Glomerular visceral epithelial cell (primary cell): ENCODE results near the gene CCDC74B.
"Not testable (repeated sequence)": the region's sequence is repeated elsewhere in the genome, so short reads cannot be mapped to it uniquely, and the experiment has no call there.

Experiments used
- DNase-seq: peaks from one replicate; pipeline ENCODE4 v3.0.0-alpha.2; 2016; ENCODE audit errors: extremely low spot score

The CCDC74B gene

DNA sequence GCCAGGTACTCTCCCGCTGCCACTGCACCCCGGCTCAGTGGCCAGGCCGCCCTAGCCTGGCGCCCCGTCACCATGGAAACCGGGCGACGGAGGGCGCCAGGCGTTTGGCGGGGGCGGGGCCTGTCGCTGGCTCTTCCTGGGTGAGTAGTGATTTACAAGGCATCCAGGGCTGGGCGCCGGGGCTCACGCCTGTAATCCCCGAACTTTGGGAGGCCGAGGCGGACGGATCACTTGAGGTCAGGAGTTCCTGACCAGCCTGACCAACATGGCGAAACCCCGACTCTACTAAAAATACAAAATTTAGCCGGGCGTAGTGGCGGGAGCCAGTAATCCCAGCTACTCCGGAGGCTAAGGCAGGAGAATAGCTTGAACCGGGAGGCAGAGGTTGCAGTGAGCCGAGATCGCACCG is at the start of gene CCDC74B:
Gene CCDC74B, minus strand, starts transcription at position 107 of the 409 bp plus-strand sequence. CDS start 116 bp downstream, outside the sequence.
- peak; percentile 70 for DNase-seq

DNA sequence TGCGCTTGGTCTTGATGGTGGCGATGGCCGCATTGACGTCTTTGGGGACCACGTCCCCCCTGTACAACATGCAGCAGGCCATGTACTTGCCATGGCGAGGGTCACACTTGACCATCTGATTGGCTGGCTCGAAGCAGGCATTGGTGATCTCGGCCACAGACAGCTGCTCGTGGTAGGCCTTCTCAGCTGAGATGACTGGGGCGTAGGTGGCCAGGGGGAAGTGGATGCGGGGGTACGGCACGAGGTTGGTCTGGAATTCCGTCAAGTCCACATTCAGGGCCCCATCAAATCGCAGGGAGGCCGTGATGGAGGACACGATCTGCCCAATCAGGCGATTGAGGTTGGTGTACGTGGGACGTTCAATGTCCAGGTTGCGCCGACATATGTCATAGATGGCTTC is 48.9 kb upstream of the CCDC74B start:
- DNase-seq: not testable (repeated sequence)

- peak; percentile 53 for DNase-seq
Measured at GRCh38 chr2:130192451-130192850, 47.5 kb upstream of the CCDC74B start.

DNA sequence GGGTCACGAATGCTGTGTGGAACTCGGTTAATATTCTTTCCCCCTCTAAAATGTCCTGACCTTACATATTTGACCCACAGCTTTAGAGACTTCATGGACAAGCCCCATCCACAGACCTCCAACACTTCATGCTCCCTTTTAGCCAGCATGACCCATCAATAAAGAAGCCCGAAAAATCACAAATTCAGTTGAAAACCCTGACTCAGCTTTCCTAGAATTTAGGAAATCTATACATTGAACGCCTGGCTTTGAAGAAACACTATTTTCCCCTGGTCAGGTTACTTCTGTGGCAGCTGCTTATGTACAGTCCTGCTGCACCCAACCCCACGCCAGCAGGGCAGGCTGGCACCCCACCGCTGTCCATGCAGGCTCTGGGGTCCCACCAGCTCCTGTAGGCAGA is 46.4 kb upstream of the CCDC74B start:
- not testable (repeated sequence) for DNase-seq

DNA sequence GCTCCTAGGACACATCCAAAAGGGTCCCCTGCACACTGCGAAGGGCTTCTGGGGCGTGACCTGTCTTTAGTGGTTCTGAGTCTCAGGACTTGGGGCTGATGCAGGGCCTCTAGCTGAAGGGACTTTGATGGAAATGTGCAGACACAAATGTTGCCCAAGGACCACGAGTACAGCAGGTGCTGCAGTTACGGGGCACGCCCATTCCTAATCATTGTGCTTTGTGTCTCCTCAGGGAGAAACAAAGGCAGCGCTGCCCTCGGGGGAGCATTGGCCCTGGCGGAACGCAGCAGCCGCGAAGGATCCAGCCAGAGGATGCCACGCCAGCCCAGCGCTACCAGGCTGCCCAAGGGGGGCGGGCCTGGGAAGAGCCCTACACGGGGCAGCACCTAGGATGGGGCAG is 45.3 kb upstream of the CCDC74B start:
- DNase-seq: no peak

DNA sequence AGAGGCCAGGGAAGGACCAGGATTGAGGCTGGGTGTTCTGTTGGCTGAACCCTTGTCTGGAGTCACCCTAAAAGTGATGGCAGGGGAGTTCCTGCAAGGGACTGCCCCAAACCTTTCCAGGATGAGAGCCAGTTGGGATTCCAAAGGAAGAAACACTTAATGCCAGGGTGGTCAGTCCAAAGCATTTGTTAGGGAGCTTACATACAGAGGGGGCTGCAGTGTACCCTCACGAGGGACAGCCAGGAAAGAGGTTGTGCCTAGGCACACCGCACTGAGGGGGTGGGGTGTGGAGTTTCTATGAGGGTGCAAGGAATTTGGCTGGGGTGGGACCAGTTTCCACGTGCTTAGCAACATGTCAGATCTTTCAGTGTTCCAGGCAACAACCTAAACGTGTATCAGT is 44.0 kb upstream of the CCDC74B start:
- not testable (repeated sequence) for DNase-seq

GRCh38 chr2:130187859-130188792 is 43.2 kb upstream of the CCDC74B start:
- not testable (repeated sequence) for DNase-seq

DNA sequence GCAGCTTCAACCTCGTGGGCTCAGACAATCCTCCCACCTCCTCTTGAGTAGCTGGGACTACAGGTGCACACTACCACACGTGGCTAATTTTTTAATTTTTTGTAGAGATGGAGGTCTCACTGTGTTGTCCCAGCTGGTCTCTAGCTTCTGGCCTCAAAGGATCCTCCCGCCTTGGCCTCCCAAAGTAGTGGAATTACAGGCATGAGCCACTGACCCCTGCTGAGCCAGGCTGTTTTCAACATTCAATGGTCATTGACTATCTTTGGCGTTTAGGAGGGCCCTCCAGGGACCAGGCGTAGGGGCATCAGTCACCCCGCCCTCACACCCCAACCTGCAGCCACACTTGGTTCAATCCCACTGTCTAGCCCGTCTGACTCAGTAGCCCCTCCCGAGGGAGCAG is 42.4 kb upstream of the CCDC74B start:
- no peak for DNase-seq

GRCh38 chr2:130186391-130186790 is 41.5 kb upstream of the CCDC74B start:
- DNase-seq: no peak

DNA sequence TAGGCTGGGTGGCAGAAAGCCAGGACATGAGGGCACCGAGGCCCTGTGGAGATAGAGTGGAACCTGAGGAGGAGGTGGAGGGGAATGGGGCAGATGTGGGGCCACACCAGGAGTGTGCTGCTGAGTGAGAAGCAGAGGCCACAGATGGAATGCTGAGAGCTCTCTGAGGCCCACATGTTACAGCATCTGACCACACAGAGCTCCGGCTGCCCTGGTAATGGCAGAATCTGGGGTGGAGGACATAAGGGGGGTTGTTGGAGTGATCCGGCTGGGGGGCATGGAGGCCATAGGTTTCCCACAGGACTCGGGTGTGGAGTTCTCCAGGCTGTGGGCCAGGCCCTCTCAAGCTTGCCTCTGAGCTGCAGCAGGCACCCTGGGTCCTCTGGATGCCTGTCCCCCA is 41.0 kb upstream of the CCDC74B start:
- DNase-seq: no peak

- DNase-seq: no peak
Measured at GRCh38 chr2:130185436-130185835, 40.5 kb upstream of the CCDC74B start.

DNA sequence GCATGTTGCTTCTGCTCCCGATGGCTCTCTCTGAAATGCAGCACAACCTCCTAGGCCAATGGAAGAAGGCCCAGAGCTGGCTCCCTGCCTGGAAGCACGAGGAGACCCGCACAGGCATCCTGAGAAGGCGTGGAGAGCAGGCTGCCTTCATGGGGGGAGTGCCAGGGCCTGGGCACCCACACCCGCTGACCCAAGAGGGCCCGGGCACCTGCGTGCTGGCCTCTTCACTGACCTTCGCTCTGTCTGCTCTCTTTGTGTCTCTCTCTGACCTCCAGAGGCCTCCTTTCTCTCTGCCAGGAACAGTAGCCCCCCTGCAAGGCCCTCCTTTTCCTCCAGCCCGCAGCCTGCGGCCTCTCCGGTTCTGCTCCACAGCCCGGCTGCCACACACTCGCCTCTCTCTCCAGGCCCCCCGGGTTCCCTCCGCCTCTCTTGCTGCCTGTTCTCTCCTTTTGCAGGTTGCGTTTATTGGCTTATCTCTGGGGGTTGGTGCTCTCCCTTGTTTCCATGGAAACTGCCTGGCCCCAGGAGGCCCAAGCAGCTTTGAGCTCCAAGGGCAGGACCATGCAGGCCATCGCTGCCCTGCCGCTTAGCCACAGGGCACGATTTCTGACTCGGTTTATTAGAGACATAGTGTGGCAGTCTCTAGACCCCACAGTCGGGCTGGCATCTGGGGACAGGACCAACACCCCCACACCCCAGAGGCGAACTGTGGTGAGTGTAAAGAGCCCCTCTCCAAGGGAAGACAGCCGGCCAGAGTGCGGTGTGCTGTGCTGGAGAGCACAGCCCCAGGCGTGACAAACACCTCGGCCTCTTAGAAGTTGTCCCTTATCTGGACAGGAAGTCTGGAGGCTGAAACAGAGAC is 38.8 kb upstream of the CCDC74B start:
- DNase-seq: no peak

GRCh38 chr2:130182826-130183511 is 38.1 kb upstream of the CCDC74B start:
- peak; percentile 33 for DNase-seq

- peak; percentile 91 for DNase-seq
Measured at GRCh38 chr2:130181880-130182682, 37.2 kb upstream of the CCDC74B start, which contains the start of gene MZT2B. Gene MZT2B, plus strand, starts transcription at chr2:130182262. Its CDS starts 21 bp downstream, at chr2:130182283.

DNA sequence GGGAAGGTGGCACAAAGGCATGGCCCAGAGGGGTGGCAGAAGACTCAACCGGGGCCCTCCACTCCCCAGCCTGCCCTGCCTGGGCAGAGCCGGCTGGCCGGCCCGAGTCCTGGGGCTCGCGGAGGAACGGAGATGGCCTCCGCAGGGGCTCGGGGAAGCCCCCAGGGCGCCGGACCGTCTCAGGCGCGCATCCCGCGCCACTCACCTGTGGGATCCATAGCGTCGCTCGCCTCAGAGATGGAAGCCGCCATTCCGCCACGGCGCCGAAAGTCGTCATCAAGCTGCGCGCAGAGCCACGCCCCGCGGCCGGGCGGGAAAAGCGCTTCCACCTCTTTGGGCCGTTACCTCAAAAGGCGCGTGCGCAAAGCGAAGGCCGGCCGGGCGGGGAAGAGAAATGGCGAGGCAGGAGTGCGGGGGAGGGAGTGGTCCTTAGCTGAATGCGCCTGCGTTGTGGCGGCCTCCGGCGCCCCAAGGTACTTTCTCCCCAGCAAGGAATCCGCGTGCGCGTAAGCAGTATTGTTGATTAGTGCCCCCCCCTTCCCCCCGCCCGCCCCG is 36.5 kb upstream of the CCDC74B start, which contains the start of gene SMPD4:
Gene SMPD4, minus strand, starts transcription at position 278 of the 555 bp plus-strand sequence. CDS start 5,010 bp downstream, outside the sequence.
- peak; percentile 97 for DNase-seq

GRCh38 chr2:130180404-130181324 is 35.8 kb upstream of the CCDC74B start:
- DNase-seq: peak; percentile 33

- DNase-seq: not testable (repeated sequence)
Measured at GRCh38 chr2:130174866-130175265, 30.0 kb upstream of the CCDC74B start.

DNA sequence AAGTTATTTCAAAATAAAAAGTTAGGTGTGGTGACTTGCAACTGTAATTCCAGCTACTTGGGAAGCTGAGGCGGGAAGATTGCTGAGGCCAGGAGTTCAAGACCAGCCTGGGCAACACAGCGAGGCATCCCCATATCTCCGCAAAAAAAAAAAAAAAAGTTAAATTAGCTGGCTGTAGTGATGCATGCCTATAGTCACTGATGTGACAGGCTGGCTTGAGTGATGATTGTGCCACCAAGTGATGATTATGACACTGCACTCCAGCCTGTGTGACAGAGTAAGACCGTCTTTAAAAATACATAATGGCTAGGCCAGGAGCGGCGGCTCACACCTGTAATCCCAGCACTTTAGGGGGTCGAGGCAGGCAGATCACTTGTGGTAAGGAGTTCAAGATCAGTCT is 25.0 kb upstream of the CCDC74B start:
- no peak for DNase-seq

DNA sequence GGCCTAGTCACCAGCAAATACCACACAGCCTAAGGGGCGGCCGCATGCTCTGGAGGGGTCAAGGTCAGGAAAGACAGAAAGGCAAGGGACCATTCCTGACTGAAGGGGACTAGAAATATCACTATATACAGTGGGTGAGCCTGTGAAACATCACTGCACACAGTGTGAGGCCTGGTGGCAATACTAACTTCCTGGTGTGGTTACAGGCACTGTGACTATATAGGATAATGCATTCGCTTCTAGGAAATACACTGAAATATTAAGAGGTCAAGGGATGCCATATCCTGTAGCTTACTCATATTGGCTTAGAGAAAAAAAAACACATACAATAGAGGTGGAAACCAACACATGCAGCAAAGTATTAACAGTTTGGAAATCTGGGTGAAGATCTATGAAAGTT is 24.3 kb upstream of the CCDC74B start:
- DNase-seq: not testable (repeated sequence)
